ENCODE results near the gene SP140L.
A peak's percentile ranks its signal among the peaks of the same experiment; 100 is the strongest.
"Not testable (repeated sequence)": the region's sequence is repeated elsewhere in the genome, so short reads cannot be mapped to it uniquely, and the experiment has no call there.

The SP140L gene

DNA sequence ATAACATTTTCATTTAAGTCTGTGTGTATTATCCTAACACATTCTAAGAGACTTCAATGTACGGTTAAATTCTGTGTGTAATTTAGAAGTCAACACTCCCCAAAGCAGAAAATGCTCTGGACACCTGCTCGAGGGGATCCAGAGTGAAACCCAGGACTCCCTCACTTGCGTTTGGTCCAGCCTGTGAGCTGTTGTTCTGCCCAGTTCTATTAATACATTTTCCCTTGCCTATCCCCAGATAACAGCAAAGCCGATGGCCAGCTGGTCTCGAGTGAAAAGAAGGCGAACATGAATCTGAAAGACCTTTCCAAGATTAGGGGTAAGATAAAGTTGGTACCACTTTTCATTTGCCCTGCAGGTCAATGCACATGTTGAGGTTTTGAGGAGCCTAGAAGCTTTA lies 58.0 kb downstream of the SP140L start:
- no peak for DNase-seq

DNA sequence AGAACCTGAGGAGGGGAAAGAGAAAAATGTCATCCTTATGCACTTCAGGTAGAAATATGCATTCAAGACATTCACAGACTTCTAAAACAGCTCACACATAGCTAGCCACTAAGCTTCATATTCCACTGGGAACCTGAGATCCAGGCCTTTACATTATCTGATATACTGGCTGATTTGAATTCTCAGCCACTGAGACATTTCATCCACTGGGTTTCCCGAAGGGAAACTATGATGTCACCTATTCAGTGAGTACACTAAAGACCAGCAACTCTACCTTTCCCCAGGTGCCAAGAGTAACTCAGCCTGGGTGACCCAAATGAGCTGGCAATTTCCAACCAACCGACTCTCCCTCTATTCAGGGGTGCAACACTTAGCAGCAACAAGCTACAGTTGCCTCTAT lies 67.3 kb downstream of the SP140L start:
- DNase-seq, result no peak

DNA sequence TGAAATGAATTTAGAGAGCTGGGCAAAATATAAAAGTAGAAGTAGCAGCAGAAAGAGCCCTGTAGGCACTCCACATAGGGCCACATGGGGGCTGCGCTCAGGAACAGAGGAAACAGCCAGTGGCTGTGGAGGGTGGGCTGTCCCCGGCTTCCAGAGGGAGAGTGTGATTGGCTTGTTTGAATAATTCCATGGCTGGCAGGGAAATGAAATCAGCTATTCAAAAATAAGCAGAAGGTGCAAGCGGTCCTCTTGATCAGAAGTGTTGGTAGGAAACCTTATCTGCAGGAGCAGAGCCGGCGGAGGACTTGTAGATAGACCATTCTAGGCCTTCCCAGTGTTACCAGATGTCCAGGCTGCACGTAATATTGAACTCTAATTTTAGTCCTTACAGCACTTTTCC lies 71.7 kb downstream of the SP140L start:
- not testable (repeated sequence) for DNase-seq

DNA sequence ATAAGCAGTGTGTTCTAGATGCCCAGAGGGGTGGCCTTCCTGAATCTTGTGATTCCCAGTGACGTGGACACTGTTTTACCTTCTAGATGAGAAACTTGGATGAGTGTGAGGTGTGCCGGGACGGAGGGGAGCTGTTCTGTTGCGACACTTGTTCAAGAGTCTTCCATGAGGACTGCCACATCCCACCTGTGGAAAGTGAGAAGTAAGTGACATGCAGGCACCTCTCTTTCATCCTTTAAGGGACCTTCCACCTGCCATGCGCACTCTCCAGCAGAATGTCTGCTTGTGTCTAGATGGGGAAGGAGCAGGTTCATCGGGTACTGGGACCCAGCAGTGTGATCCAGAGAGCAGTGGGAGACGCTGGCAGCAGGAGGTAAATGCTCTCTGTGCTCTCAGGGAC lies 73.0 kb downstream of the SP140L start:
- no peak for DNase-seq

DNA sequence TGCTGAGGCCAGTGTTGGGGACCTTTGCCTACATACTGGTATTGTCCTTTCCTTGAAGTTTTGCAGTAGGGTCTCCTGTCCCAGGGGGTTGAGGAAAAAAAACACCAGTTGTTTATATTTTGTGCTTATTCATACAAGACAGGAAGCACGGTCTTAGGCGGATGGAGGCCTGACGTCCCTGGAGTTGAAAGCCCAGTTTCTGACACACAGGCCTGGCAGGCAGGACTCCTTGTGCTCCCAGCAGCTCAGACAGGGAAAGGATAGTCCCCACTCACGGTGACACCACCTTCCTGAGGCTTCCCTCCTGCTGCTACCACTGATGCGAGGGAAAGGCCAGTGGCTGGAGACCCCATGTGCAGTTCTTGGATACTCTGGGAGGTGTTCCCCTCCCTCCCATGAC lies 73.5 kb downstream of the SP140L start:
- DNase-seq, result no peak

DNA sequence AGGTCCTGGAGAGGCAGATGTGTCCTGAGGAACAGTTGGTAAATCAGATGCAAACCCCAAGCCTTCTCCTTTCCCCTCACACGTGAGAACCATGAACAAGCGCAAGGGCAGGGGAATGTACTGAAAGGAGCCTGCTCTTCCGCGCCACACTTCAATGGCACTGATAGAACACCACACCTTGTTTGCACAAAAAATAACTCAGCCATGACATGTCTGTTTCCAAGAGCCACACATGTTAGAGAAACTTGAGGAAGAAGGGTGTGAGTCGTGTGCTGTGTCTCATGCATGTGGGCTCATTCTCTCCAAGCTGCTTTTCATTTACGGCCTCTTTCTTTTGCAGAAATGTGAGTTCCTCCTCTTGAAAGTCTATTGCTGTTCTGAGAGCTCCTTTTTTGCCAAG lies 74.0 kb downstream of the SP140L start:
- not testable (repeated sequence) for DNase-seq

DNA sequence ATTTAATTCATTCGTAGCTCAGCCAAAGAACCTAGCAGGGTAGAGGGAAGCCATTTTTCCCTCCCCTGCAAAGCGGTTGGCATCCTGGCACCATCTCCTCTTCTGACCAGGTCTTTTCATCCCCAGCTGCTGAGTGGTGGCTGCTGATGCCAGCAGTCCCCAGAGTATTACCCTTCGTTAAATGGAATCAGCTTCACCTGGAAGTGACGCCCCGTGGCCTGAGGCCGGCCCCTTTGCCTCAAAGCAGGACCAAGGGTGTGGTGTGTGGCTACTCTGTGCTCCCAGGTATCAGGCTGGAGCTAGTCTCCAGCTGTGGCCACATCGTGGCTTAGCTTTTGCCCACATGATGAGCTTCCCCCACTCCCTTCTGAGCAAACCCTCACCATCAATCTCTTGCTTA lies 76.8 kb downstream of the SP140L start:
- no peak for DNase-seq

DNA sequence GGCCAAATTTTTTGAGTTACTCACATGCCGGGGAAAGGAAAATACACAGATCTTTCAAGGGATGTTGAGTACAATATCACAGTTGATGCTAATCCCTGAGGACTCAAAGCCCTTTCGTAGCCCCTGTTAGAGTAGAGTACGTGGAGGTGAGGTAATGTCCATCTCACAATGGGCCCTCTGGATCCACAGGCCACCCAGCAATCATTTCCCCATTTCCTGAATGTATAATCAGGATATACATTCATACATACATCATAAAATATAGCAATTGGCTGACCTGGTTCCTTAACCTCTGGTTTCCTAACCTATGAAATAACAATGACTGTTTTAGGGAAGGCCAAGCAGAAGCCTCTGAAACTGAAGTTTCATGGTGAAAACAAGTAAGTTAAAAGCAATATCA lies 78.8 kb downstream of the SP140L start:
- DNase-seq, result no peak

DNA sequence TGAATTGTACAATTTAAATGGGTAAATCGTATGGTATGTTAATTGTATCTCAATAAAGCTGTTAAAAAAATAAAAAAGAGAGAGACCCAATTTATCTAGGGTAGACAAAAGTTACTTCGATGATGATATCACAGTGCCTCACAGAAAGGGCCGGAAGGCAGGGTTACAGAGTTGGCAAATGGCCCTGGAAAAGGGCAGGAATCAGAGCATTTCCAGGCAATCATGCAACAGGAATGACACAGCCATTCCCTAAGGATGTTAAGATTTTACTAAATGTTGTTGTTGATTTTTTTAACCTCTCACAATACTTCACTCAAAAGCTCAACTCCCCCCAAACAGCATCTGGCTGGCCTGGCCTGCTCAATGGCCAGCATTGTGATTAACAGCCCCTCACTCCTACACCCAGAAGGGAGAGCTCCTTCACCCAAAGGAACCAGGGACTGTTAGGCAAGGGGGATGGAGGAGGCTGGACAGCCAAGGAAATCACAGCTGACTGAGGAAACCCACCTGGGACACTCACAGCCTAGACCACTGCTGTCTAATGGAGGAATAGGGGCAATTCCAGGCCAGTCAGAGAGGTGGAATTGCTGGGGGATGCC lies 81.3 kb downstream of the SP140L start:
- no peak for DNase-seq

DNA sequence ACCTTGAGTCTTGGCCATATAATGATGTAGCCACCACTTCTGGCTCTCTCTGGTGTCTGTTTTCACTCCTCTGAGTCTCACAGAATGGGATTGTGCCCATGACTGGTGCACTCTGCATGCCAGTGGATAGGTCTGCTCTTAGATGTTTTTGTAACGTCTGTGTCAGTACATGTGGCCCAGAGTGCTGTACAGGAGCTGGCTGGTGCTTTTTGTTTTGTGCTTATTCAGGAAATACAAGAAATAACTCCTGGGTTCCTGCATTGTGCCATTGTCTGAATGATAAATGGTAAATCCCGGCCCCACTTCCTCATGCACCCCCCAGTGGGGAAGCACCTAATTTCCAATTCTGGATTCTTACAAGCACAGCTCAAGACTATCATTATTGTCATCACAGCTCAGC lies 82.3 kb downstream of the SP140L start:
- DNase-seq, result not testable (repeated sequence)

DNA sequence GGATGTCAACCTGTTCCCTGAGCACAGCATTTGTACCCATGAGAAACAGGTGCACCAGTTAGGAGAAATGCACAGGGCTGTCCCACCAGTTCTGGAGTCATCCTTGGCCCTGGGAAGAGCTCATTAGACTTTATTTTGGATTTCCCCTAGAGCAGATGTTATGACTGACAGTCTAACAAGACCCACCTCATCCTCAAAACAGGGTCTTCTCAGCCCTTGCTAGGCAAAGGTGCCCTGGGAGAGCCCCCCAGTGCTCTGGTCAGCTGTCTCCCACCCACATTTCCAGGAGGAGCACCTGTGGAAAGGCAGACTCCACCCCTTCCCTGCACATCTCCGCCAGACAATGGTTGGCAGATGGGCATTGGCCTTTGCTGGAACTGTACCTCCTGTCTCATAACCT lies 83.3 kb downstream of the SP140L start:
- DNase-seq, result no peak

DNA sequence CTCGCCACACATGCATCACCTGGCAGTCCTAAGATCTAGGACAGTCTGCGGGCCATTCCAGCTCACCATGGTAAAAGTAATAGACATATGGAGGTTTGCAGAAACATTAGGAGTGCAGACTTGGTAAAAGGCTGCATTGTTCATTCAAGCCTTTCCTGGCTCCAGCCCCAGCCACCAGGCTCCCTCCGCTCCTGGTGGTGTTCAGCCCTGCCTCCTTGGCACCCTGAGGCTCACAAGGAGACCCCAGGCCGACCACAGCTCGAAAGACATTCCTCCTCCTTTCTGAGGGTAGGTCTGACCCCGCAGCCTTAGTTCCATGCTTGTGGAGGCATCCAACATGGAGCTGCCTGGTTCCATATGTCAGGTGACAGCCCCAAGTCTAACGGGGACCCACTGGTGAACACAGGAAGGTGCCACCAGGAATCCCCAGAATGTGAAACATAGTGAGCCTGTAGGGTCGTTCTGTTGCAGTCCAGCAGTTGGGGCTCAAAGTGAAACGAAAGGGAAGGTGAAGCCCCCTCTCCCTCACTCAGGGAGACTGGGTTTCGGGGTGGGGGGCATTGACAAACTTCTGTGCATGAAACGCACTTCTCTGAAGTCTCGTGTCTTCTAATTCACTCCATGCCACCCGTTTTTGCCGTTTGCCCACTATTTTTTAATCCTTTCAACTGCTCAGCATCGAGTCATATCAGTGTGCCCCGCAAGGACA lies 84.0 kb downstream of the SP140L start:
- DNase-seq, result no peak

DNA sequence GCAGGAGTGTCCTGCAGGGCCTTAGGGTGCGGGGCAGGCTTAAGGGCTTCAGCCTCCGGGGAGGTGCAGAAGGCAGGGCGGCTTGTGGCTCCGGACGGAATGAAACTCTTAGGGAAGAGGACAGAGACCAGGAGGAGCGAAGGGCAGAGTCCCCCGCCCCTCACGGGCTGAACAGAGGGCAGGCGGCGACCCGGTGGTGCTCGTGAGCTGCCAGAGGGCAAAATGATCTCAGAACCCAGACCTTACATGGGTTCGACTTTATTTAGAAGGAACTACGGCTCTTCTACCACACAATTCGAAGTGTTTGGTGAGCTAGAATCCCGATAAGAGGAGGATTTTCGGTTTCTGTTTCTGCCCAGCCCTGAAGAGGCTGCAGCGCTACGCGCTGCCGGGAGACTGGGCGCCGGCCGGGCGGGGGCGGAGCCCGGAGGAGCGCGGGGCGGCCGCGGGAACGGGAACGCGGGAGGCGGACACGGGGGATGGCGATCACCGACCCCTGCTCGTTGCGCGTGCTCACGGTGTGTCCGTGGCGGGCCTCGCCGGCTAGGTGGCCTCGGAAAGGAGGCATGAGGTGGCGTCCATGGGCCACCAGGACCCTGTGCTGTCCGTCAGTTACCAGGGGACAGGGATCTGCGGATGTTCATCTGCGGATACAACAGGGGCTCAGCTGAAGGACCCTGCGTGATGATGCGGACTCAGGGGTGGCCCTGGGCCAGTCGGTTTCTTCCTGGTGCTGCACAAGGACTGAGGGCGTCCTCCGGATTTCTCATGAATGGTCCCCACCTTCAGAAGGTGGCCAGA lies 84.8 kb downstream of the SP140L start:
- peak; percentile 53 to 71 for DNase-seq

DNA sequence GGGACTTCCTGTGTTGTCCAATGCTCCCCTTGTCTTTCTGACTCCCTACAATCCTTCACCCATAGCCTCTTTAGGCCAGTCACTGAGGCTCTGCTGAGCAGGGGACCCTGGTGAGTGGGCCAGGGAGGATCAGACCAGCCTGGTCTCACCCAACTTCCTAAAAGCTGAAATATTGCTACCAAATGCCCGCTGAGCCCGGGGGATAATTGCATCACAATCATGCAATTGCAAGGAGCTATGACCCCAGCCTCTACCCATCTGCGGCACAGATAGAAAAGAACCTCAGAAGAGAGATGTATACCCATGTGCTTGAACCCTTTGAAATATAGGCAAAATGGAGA lies 85.3 kb downstream of the SP140L start:
- DNase-seq, result peak in 1 of 2 donors; percentile 16

DNA sequence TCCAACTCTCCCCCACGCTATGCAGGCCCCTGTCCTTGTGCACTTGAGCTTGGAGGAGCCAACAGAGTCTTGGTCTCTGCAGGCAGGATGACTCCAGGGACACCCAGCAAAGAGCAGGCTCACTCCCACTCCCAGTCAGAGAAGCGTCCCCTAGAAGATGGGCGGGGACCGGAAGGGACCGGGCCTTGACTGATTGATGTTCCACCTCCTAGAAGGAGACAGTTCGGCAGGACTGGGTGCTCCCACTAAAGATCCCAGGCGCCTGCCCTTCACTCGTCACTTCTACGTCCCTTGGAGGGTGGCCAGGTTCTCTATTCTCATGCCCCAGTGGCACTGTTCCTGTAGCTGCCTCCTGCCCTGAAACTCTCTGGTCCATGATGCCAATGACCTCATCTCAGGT lies 85.9 kb downstream of the SP140L start:
- no peak for DNase-seq

DNA sequence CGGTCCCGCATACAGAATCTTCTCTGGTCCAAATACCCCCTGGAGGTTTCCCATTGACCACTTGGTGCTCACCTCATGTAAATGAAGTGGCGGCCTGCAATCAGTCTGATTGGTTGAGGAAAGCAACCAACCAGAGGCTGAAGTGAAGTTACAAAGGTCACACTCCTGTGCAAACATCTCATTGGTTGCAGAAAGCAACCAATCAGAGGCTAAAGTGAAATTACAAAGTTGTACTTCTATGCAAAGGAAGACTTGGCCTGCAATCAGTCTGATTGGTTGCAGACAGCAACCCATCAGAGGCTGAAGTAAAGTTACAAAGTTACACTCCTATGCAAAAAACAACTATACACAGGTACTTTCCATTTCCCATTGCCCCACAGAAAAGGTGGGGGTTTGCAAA lies 86.5 kb downstream of the SP140L start:
- DNase-seq, result no peak

DNA sequence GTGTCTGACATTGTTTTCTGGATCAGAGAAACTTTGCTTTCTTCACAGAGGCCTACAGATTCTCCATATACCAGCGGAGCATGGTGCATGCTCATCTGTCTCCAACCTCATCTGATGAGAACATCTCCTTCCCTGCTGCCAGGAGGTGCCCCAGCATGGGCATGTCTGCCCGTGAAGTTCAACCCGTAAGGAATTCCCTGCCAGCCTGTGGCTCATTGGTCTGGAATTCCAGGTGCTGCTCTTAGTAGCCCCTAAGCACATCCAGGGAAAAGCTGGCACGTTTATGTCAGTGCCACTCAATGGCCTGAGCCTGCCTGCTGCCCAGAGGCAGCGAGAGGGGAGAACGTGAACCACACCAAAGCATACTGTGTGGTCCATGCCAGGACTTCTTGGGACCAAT lies 87.3 kb downstream of the SP140L start:
- DNase-seq, result no peak

DNA sequence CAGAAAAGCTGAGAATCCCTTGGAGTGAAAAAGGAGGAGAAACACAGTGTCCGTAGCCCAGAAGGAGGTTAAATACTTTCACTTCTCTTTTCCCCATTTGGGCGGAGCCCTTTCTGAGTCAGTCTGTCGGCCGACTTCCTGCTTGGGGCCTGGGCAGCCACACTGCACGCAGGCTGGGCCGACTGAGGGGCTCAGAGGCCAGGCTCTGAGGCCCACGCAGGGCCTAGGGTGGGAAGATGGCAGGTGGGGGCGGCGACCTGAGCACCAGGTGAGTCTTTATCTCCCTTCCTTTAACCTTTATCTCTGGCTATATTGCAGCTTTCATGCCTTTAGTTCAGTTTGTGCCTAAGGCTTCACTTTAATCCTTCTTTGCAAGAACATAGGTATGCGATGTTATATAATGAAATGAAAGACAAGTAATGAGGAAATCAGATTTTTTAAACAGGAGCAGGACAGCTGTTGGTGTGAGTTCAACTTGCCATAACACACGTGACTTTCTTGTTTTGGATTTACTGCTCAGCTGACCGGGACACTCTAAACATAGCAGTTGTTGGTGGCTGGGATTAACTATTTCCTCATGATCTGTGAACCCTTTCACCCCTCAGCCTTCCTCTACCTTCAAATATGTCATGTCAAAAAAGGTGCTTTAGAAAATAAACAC lies 89.2 kb downstream of the SP140L start, which contains the start of gene SP100:
SP100 (plus strand) TSS at position 141 of the 661 bp plus-strand sequence; CDS start at position 237, 96 bp downstream.
- peak; percentile 83 to 86 for DNase-seq

DNA sequence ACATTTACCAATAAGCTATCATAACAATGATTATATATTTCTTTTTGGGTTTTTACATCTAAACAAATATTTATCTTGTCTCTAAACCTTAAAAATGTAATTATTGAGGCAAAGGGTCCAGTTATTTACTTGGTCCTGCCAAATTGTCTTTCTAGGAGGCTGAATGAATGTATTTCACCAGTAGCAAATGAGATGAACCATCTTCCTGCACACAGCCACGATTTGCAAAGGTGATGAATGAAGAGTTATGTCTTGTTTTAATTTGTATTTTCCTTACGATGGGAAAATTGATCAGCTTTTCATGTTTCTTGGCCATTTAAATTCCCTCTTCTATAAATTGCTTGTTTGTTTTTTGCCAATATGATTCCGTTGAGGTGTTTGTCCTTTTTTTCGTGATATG lies 90.4 kb downstream of the SP140L start:
- DNase-seq, result no peak

DNA sequence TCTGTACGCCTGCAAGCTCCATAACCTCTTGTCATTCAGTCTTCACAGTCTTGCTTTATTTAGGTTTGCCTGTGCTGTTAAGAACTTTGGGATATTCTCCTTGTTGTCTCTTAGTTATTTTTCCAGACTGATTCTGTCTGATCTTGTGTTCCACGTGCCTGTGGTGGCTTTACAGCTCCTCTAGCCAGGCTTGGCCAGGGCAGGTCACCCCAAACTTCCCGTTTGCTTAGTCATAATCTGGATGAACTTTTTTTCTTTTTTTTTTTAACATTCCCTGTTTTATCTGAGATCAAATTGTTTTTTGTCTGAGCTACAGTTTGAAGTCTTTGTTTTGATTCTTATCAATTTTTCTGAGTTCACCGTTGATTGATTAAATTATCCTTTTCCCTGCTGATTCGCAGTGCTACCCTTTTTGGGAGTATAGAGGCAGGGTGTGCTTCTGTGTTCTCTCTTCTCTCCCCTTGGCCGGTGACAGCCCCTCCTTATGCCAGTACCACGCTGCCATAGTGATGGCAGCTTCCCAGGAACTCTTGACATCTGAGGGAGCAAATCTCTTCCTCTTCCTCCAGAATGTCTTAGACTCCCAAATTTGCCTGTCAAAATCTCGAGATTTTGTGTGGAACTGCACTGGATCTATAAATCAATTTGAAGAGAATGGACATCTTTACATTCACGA lies 91.5 kb downstream of the SP140L start:
- no peak for DNase-seq

DNA sequence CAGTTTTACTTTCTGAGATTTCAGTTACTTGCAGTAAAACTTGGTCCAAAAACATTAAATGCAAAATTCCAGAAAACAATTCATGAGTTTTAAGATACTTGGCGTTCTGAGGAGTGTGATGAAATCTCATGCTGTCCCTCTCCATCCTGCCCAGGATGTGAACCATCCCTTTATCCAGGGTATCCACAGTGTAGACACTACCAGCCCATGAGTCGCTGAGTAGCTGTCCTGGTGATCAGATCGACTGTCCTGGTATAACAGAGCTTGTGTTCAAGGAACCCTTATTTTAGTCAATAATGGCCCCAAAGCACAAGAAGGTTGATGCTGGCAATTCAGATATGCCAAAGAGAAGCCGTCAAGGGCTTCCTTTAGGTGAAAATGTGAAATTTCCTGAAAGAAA lies 92.2 kb downstream of the SP140L start:
- DNase-seq, result no peak

DNA sequence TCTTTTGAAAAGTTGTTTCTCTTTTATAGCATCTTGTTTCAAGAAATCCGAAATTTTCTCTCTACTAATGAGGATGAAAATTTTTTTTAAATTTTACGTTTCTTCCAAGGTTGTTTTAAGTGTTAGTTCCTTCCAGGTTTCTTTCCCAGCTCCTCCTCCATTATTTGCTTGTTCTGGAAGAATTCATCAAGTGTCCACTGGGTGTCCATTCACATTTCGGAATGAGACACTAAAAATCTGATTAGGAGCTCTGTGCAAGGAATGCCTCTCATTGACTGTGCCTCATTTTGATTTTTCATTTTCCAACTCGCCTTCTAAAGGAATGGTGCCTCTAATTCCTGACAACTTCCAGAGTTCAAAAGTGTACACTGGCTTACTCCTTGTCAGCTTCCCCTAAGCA lies 95.2 kb downstream of the SP140L start:
- DNase-seq, result no peak

DNA sequence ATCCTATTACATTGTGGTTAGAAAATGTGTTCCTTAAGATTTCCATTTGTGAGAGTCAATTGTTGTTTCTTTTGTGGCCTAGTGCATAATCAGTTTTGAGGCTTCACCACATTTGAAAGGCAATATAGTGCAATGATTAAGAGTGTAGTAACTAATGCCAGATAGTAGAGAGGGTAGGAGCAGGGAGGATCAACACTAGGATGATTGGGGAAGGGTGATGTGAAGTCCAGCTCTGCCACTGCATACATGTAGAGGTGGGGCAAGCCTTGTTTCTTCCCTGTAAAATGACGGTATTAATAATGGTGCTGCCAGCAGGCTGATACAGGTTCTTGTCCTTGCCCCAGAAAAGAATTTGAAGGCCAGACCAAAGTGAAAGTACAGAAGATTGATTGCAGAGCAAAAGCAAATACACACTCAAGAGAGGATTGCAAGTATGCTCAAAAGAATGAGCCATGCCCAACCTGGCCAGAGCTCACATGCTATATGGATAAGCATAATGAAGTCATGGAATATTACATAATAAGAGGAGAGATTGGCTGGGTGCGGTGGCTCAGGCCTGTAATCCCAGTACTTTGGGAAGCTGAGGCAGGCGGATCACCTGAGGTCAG lies 97.0 kb downstream of the SP140L start:
- DNase-seq, result no peak

Measured in CD4-positive, alpha-beta T cell treated with Interleukin-1 beta for 1 hour (primary cell).